HepG2 (cell line): ENCODE data around the gene TBCD. TPM values are rescaled to one million over a fixed set of nuclear protein-coding genes. Genes with fewer than 3 reads are reported as not detected.

Source experiments
- ATAC-seq: fragments of 200-7000 bp; cut with Tn5 transposase; 3 replicates; pipeline ENCODE4 v1.9.1; 2020; ENCODE audit warnings: mild to moderate bottlenecking, moderate library complexity
- BruUV-seq: library from RNA; stranded (reverse); fragments of 400-500 nt; replicated peaks from 2 replicates; lab custom pipeline; 2021; lab: Mats Ljungman, UMichigan
- CTCF ChIA-PET: fragments of 300-600 bp; formaldehyde crosslinking; extraction: SDS; loops from one replicate; lab custom pipeline; 2021; ENCODE audit warnings: low total read pairs, inconsistent platforms, low intra/inter-chr PET ratio; lab: Yijun Ruan, JAX
- POLR2A ChIA-PET: fragments of 350-600 bp; sonication (Branson Sonifier 250); formaldehyde crosslinking; loops from one replicate; lab custom pipeline; 2020; ENCODE audit warnings: antibody characterized with exemption, inconsistent platforms; lab: Yijun Ruan, JAX
- DNase-seq: peaks from one replicate; pipeline ENCODE4 v3.0.0-alpha.2; 2015; ENCODE audit warnings: low spot score
- FAIRE-seq: peaks from 3 replicates; lab custom pipeline; 2011; peaks lifted over from hg19 to GRCh38; lab: Jason Lieb, UNC
- H2AFZ ChIP-seq: one replicate; pipeline ENCODE4 v1.6.1; 2011; ENCODE audit warnings: low read length, inconsistent platforms
- H3K27ac ChIP-seq: fragments of 300-600 bp; 3 replicates; pipeline ENCODE4 v1.8.0; 2011; ENCODE audit warnings: mixed run types, mild to moderate bottlenecking, mixed read lengths, low read length, inconsistent platforms; ENCODE audit not compliant: insufficient read depth; ENCODE audit errors: extremely low read length
- H3K27me3 ChIP-seq, 2 experiments: fragments of 200-600 bp in 1 of 2; 2 replicates in 1 of 2; 3 replicates in 1 of 2; pipeline versions ENCODE4 v1.6.0 to v1.8.0; 2011; ENCODE audit warnings: low read length in 2 of 2, mild to moderate bottlenecking in 2 of 2, moderate library complexity in 2 of 2, inconsistent platforms in 1 of 2; ENCODE audit not compliant: insufficient read depth in 2 of 2, control insufficient read depth in 1 of 2
- H3K36me3 ChIP-seq, 2 experiments: fragments of 200-600 bp in 1 of 2; replicated peaks in 1 of 2; 2 replicates in 1 of 2; 3 replicates in 1 of 2; pipeline versions ENCODE4 v1.5.1 to v1.8.0; 2011; ENCODE audit warnings: low read length in 2 of 2, inconsistent platforms in 1 of 2; ENCODE audit not compliant: insufficient read depth in 2 of 2, control insufficient read depth in 1 of 2
- H3K4me1 ChIP-seq: 2 replicates; pipeline ENCODE4 v1.5.1; 2012; ENCODE audit warnings: low read length, inconsistent platforms; ENCODE audit not compliant: insufficient read depth
- H3K4me2 ChIP-seq: 2 replicates; pipeline ENCODE4 v1.6.0; 2011; ENCODE audit warnings: low read depth, low read length, inconsistent platforms
- H3K4me3 ChIP-seq, 3 experiments: fragments of 200-600 bp in 1 of 3; sonication (generic), shearing (Covaris generic) in 1 of 3; replicated peaks in 1 of 3; 2 replicates each; pipeline ENCODE4 v1.5.1; 2011 to 2016; ENCODE audit warnings: low read length in 3 of 3, inconsistent platforms in 2 of 3, low read depth in 2 of 3, mild to moderate bottlenecking in 2 of 3, control low read depth in 1 of 3, mixed read lengths in 1 of 3; ENCODE audit not compliant: insufficient read depth in 1 of 3
- H3K79me2 ChIP-seq: one replicate; pipeline ENCODE4 v1.6.1; 2011; ENCODE audit warnings: low read length, inconsistent platforms; ENCODE audit not compliant: insufficient read depth
- H3K9ac ChIP-seq: 2 replicates; pipeline ENCODE4 v1.6.0; 2011; ENCODE audit warnings: mild to moderate bottlenecking, low read depth, low read length, inconsistent platforms; ENCODE audit not compliant: insufficient read depth
- H3K9me3 ChIP-seq: 2 replicates; pipeline ENCODE4 v1.5.1; 2012; ENCODE audit warnings: mild to moderate bottlenecking, low read length
- H4K20me1 ChIP-seq: 2 replicates; pipeline ENCODE4 v1.6.0; 2011; ENCODE audit warnings: inconsistent platforms, mild to moderate bottlenecking, low read length, moderate library complexity; ENCODE audit not compliant: insufficient read depth
- ATAD3A ChIP-seq: sonication (generic); formaldehyde crosslinking; IDR thresholded peaks from 2 replicates; pipeline ENCODE4 v1.4.0; 2020; ENCODE audit warnings: missing genetic modification reagents
- HES4 ChIP-seq: sonication (generic); formaldehyde crosslinking; IDR thresholded peaks from 2 replicates; pipeline ENCODE4 v1.9.0; 2021; ENCODE audit warnings: mild to moderate bottlenecking, missing genetic modification reagents, borderline replicate concordance
- JUN ChIP-seq: sonication (generic); formaldehyde crosslinking; IDR thresholded peaks from 2 replicates; pipeline ENCODE4 v1.4.0; 2020; ENCODE audit warnings: mild to moderate bottlenecking, missing genetic modification reagents
- MBNL3 ChIP-seq: fragments of 250-450 bp; sonication (Bioruptor Pico); conservative IDR thresholded peaks from 2 replicates; pipeline ENCODE4 v1.8.0; 2022; ENCODE audit warnings: mild to moderate bottlenecking, inconsistent platforms
- MED13 ChIP-seq: sonication (generic); formaldehyde crosslinking; IDR thresholded peaks from 2 replicates; pipeline ENCODE4 v1.5.0; 2020; ENCODE audit warnings: missing genetic modification reagents
- SALL2 ChIP-seq: sonication (generic); formaldehyde crosslinking; IDR thresholded peaks from 2 replicates; pipeline ENCODE4 v1.8.1; 2023; ENCODE audit warnings: mild to moderate bottlenecking, missing genetic modification reagents, inconsistent platforms
- SP2 ChIP-seq: sonication (generic); formaldehyde crosslinking; IDR thresholded peaks from 2 replicates; pipeline ENCODE4 v1.5.1; 2020; ENCODE audit warnings: mild to moderate bottlenecking, missing genetic modification reagents
- U2AF1 ChIP-seq: fragments of 200-400 bp; formaldehyde crosslinking; optimal IDR thresholded peaks from 2 replicates; pipeline ENCODE3; 2017; ENCODE audit warnings: mild to moderate bottlenecking, low read depth, low read length
- ZNF253 ChIP-seq: sonication (generic); formaldehyde crosslinking; IDR thresholded peaks from 2 replicates; pipeline ENCODE4 v1.8.0; 2022; ENCODE audit warnings: mild to moderate bottlenecking, missing genetic modification reagents, borderline replicate concordance
- ZNF841 ChIP-seq: sonication (generic); formaldehyde crosslinking; IDR thresholded peaks from 2 replicates; pipeline ENCODE4 v1.8.1; 2023; ENCODE audit warnings: missing genetic modification reagents, borderline replicate concordance
- WGBS: methylation state at CpG from one replicate; pipeline ENCODE4 v1.1.6; 2017; ENCODE audit warnings: low lambda C conversion rate; 5-methylcytosine and 5-hydroxymethylcytosine counted together
- in situ Hi-C: cut with HindIII; loops from 2 replicates; pipeline ENCODE4 v1.10.0; 2017; ENCODE audit warnings: low pct_unique_long_range_greater_than_20kb; ENCODE audit not compliant: extremely low pct_ligation_motif_present
- intact Hi-C: fragments of 100-400 bp; cut with micrococcal nuclease; formaldehyde crosslinking; loops from one replicate; pipeline ENCODE4 v1.10.0; 2022; ENCODE audit not compliant: unreplicated experiment
- polyA plus RNA-seq, 8 experiments: library from polyadenylated mRNA; depleted of rRNA in 3 of 8; stranded (reverse) in 7 of 8; unstranded in 1 of 8; fragments of >200 nt; fragmentation: Illumina TruSeq in 4 of 8; extraction: Trizol in 4 of 8; gene quantifications; 2 replicates each; pipeline versions ENCODE4 v1.2.1 to v1.2.3, GENCODE V29; 2011 to 2016; ENCODE audit warnings: low read depth in 4 of 8, missing spikeins in 1 of 8, mixed read lengths in 1 of 8; ENCODE audit not compliant: insufficient read depth in 1 of 8
- total RNA-seq, 5 experiments: library from RNA; depleted of rRNA; stranded (reverse); fragments of >200 nt; fragmentation: Illumina TruSeq; extraction: Trizol; gene quantifications; 2 replicates each; pipeline ENCODE4 v1.2.3, GENCODE V29; 2016; ENCODE audit warnings: low read depth in 1 of 5
- TF ChIP-seq, protein P1 (sequence below): sonication (generic); formaldehyde crosslinking; IDR thresholded peaks from 2 replicates; pipeline ENCODE4 v1.5.1; 2020; ENCODE audit warnings: mild to moderate bottlenecking, missing genetic modification reagents, moderate library complexity

The TBCD gene
- total and polyA plus RNA-seq, 2 of the 13 experiments (the other 11 are each of a cell fraction or from before 2014, with no cell fraction given): 33.9 to 54.8 TPM

GRCh38 chr17:82918508-82918907, 166.6 kb downstream of the TBCD start:
- 98% methylated on average over 19 of the region's 19 CpGs for WGBS
- intact Hi-C loops: loop anchor here (5.0 kb wide), 1 partner anchor 41 kb away; no protein-coding TSS in a partner anchor
- Histone ChIP-seq H2AFZ (no peak overlapping the region), H3K9ac (no peak overlapping the region), H3K4me2 (no peak overlapping the region), H3K4me3 (no peak overlapping the region), H4K20me1 (no peaks in the 10 kb centered on the region), H3K79me2 (no peaks in the 10 kb centered on the region), H3K36me3 (peaks cover 6 to 13% of the 10 kb centered on the region in 2 experiments; a peak in 4 of 5 replicates), H3K9me3 (no peaks in the 10 kb centered on the region), H3K4me1 (peaks cover 12% of the 10 kb centered on the region), H3K27ac (no peak overlapping the region), H3K27me3 (no peaks in the 10 kb centered on the region)
- no TSS peak for BruUV-seq
- DNase-seq (no peak), FAIRE-seq (no peak), ATAC-seq (no peak)
- CTCF ChIA-PET: no interaction called here
- TF ChIP-seq MBNL3 (CRISPR knock-in tag) (no peak), ATAD3A (CRISPR knock-in tag) (no peak), SALL2 (no peak), SP2 (CRISPR knock-in tag) (no peak), HES4 (CRISPR knock-in tag) (no peak), ZNF841 (CRISPR knock-in tag) (no peak), MED13 (CRISPR knock-in tag) (no peak), JUN (CRISPR knock-in tag) (no peak), ZNF253 (CRISPR knock-in tag) (no peak), U2AF1 (no peak)
- TF ChIP-seq, protein P1, sequence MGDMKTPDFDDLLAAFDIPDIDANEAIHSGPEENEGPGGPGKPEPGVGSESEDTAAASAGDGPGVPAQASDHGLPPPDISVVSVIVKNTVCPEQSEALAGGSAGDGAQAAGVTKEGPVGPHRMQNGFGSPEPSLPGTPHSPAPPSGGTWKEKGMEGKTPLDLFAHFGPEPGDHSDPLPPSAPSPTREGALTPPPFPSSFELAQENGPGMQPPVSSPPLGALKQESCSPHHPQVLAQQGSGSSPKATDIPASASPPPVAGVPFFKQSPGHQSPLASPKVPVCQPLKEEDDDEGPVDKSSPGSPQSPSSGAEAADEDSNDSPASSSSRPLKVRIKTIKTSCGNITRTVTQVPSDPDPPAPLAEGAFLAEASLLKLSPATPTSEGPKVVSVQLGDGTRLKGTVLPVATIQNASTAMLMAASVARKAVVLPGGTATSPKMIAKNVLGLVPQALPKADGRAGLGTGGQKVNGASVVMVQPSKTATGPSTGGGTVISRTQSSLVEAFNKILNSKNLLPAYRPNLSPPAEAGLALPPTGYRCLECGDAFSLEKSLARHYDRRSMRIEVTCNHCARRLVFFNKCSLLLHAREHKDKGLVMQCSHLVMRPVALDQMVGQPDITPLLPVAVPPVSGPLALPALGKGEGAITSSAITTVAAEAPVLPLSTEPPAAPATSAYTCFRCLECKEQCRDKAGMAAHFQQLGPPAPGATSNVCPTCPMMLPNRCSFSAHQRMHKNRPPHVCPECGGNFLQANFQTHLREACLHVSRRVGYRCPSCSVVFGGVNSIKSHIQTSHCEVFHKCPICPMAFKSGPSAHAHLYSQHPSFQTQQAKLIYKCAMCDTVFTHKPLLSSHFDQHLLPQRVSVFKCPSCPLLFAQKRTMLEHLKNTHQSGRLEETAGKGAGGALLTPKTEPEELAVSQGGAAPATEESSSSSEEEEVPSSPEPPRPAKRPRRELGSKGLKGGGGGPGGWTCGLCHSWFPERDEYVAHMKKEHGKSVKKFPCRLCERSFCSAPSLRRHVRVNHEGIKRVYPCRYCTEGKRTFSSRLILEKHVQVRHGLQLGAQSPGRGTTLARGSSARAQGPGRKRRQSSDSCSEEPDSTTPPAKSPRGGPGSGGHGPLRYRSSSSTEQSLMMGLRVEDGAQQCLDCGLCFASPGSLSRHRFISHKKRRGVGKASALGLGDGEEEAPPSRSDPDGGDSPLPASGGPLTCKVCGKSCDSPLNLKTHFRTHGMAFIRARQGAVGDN: no peak
- in situ Hi-C loops: no loop called here
- POLR2A ChIA-PET: no interaction called here
